Activated T-cell treated with anti-CD3 and anti-CD28 coated beads for 48 hours (primary cell): Measurements from ENCODE around the gene FAM135A.

Source experiments
- DNase-seq: peaks from one replicate; pipeline ENCODE4 v3.0.0-alpha.2; 2020; ENCODE audit warnings: low read depth

Gene FAM135A

GRCh38 chr6:70413114-70413991 lies at the start of gene FAM135A:
Gene FAM135A (plus strand): TSS chr6:70413508. CDS start chr6:70428343, 14,835 bp downstream.
- DNase-seq, result peak; percentile 94

- no peak for DNase-seq
Observed at GRCh38 chr6:70363741-70364493, 49.4 kb upstream of the FAM135A start.

GRCh38 chr6:70369332-70369950 lies 43.9 kb upstream of the FAM135A start:
- DNase-seq, result peak; percentile 53

GRCh38 chr6:70370496-70370895 lies 42.8 kb upstream of the FAM135A start:
- no peak for DNase-seq

GRCh38 chr6:70371454-70372105 lies 41.7 kb upstream of the FAM135A start:
- no peak for DNase-seq

- no peak for DNase-seq
Observed at GRCh38 chr6:70375166-70375565, 38.1 kb upstream of the FAM135A start.

GRCh38 chr6:70375882-70376281 lies 37.4 kb upstream of the FAM135A start:
- no peak for DNase-seq

GRCh38 chr6:70376628-70377027 lies 36.7 kb upstream of the FAM135A start:
- no peak for DNase-seq

- DNase-seq, result no peak
Observed at GRCh38 chr6:70377372-70377771, 35.9 kb upstream of the FAM135A start.

GRCh38 chr6:70379473-70380013 lies 33.8 kb upstream of the FAM135A start:
- DNase-seq, result no peak

GRCh38 chr6:70380252-70380651 lies 33.1 kb upstream of the FAM135A start:
- DNase-seq, result no peak

GRCh38 chr6:70380771-70381416 lies 32.4 kb upstream of the FAM135A start:
- no peak for DNase-seq

GRCh38 chr6:70381417-70381782 lies 31.9 kb upstream of the FAM135A start:
- no peak for DNase-seq

GRCh38 chr6:70385901-70386300 lies 27.4 kb upstream of the FAM135A start:
- no peak for DNase-seq

GRCh38 chr6:70388814-70389213 lies 24.5 kb upstream of the FAM135A start:
- no peak for DNase-seq

GRCh38 chr6:70389261-70389660 lies 24.0 kb upstream of the FAM135A start:
- no peak for DNase-seq

- DNase-seq, result no peak
Observed at GRCh38 chr6:70390067-70390466, 23.2 kb upstream of the FAM135A start.

GRCh38 chr6:70391492-70391891 lies 21.8 kb upstream of the FAM135A start:
- no peak for DNase-seq

- no peak for DNase-seq
Observed at GRCh38 chr6:70394518-70395300, 18.6 kb upstream of the FAM135A start.

- no peak for DNase-seq
Observed at GRCh38 chr6:70395301-70395672, 18.0 kb upstream of the FAM135A start.

GRCh38 chr6:70396163-70396562 lies 17.1 kb upstream of the FAM135A start:
- no peak for DNase-seq
